HEK293T (cell line): ENCODE measurements around the gene HIC1.

Experiments
- CTBP1 ChIP-seq: fragments of 450-650 bp; IDR thresholded peaks from 2 replicates; pipeline ENCODE4 v1.6.1; 2016; ENCODE audit warnings: borderline replicate concordance
- FOXM1 ChIP-seq: fragments of 450-650 bp; IDR thresholded peaks from 2 replicates; pipeline ENCODE4 v1.6.1; 2017; ENCODE audit warnings: mild to moderate bottlenecking, borderline replicate concordance
- L3MBTL2 ChIP-seq: fragments of 450-650 bp; conservative IDR thresholded peaks from 2 replicates; pipeline ENCODE4 v1.6.1; 2016; ENCODE audit warnings: mild to moderate bottlenecking
- PKNOX1 ChIP-seq: fragments of 450-650 bp; IDR thresholded peaks from 2 replicates; pipeline ENCODE4 v1.6.1; 2016
- SP1 ChIP-seq: fragments of 450-650 bp; IDR thresholded peaks from 2 replicates; pipeline ENCODE4 v1.6.1; 2017

- TF ChIP-seq FOXM1, result no peak
- no peak for TF ChIP-seq PKNOX1
- no peak for TF ChIP-seq SP1
- no peak for TF ChIP-seq CTBP1
- TF ChIP-seq L3MBTL2, result no peak
These were observed 32.2 kb upstream of the HIC1 start for GRCh38 chr17:2022647-2023240.
